Erythroblast (primary cell): ENCODE results near the gene SMOC1.

Source experiments
- GATA1 ChIP-seq: IDR thresholded peaks from 2 replicates; pipeline ENCODE4 v1.6.1; 2011; ENCODE audit warnings: low read depth, mild to moderate bottlenecking, control low read depth, low read length, moderate library complexity
- POLR2A ChIP-seq: IDR thresholded peaks from 2 replicates; pipeline ENCODE4 v1.6.1; 2011; ENCODE audit warnings: mild to moderate bottlenecking, low read length

GRCh38 chr14:69982886-69983285 lies 103.7 kb downstream of the SMOC1 start:
- TF ChIP-seq POLR2A (no peak), GATA1 (no peak)
